Glutamatergic neuron (in vitro differentiated cells): ENCODE data around the gene JMJD1C. TPM values are rescaled to one million over a fixed set of nuclear protein-coding genes. Genes with fewer than 3 reads are reported as not detected.
A peak's percentile ranks its signal among the peaks of the same experiment; 100 is the strongest.

Source experiments
- DNase-seq: peaks from one replicate; pipeline ENCODE4 v3.0.0; 2022
- H3K27ac Mint-ChIP-seq: one replicate; pipeline ENCODE4 v1.8.0; 2020; ENCODE audit warnings: mild to moderate bottlenecking, mixed read lengths, inconsistent platforms; ENCODE audit not compliant: unreplicated experiment
- H3K27me3 Mint-ChIP-seq: one replicate; pipeline ENCODE4 v1.8.0; 2020; ENCODE audit warnings: mild to moderate bottlenecking, moderate library complexity, mixed read lengths, inconsistent platforms; ENCODE audit not compliant: unreplicated experiment
- H3K36me3 Mint-ChIP-seq: one replicate; pipeline ENCODE4 v1.8.0; 2020; ENCODE audit warnings: mild to moderate bottlenecking, mixed read lengths, inconsistent platforms; ENCODE audit not compliant: unreplicated experiment
- H3K4me1 Mint-ChIP-seq: one replicate; pipeline ENCODE4 v1.8.0; 2020; ENCODE audit warnings: mild to moderate bottlenecking, low read depth, mixed read lengths, inconsistent platforms; ENCODE audit not compliant: unreplicated experiment
- H3K4me3 Mint-ChIP-seq: one replicate; pipeline ENCODE4 v1.8.0; 2020; ENCODE audit warnings: mild to moderate bottlenecking, mixed read lengths, inconsistent platforms; ENCODE audit not compliant: unreplicated experiment
- H3K9me3 Mint-ChIP-seq: one replicate; pipeline ENCODE4 v1.8.0; 2020; ENCODE audit warnings: mild to moderate bottlenecking, moderate library complexity, mixed read lengths, inconsistent platforms; ENCODE audit not compliant: unreplicated experiment
- CTCF ChIP-seq: fragments of 200-600 bp; sonication (generic); IDR thresholded peaks from one replicate; pipeline ENCODE4 v1.5.0; 2021; ENCODE audit not compliant: partially characterized antibody, unreplicated experiment
- total RNA-seq: library from RNA; stranded (reverse); fragmentation: NEBNext Ultra II Directional; extraction: Animal tissue kit (Norgen Biotek cat#: 25700); gene quantifications from one replicate; pipeline ENCODE4 v1.2.1, GENCODE V29; 2021; ENCODE audit not compliant: unreplicated experiment

Gene JMJD1C
- total RNA-seq, 1 donor from 2014 or later: 110 TPM

GRCh38 chr10:63415640-63416244 is 50.0 kb downstream of the JMJD1C start:
- no peaks in the 10 kb centered on the region for H3K27me3 Mint-ChIP-seq
- DNase-seq: no peak
- peak overlapping the region; percentile 14 for H3K4me3 Mint-ChIP-seq
- peak overlapping the region; percentile 75 for H3K27ac Mint-ChIP-seq
- peaks cover 19% of the 10 kb centered on the region for H3K4me1 Mint-ChIP-seq
- H3K9me3 Mint-ChIP-seq: no peaks in the 10 kb centered on the region
- no peak for TF ChIP-seq CTCF
- no peaks in the 10 kb centered on the region for H3K36me3 Mint-ChIP-seq

GRCh38 chr10:63414481-63415260 is 51.1 kb downstream of the JMJD1C start:
- Mint-ChIP-seq H3K36me3 (no peaks in the 10 kb centered on the region), H3K27ac (no peak overlapping the region), H3K9me3 (no peaks in the 10 kb centered on the region), H3K27me3 (peaks cover 1% of the 10 kb centered on the region), H3K4me1 (peaks cover 25% of the 10 kb centered on the region), H3K4me3 (no peak overlapping the region)
- DNase-seq: no peak
- no peak for TF ChIP-seq CTCF

- Mint-ChIP-seq H3K27me3 (peaks cover 1% of the 10 kb centered on the region), H3K27ac (no peak overlapping the region), H3K36me3 (no peaks in the 10 kb centered on the region), H3K4me1 (peaks cover 30% of the 10 kb centered on the region), H3K4me3 (no peak overlapping the region), H3K9me3 (no peaks in the 10 kb centered on the region)
- TF ChIP-seq CTCF: no peak
- DNase-seq: no peak
These were observed 52.3 kb downstream of the JMJD1C start for GRCh38 chr10:63413429-63413828.

GRCh38 chr10:63412304-63412703 is 53.5 kb downstream of the JMJD1C start:
- Mint-ChIP-seq H3K9me3 (no peaks in the 10 kb centered on the region), H3K4me1 (peaks cover 28% of the 10 kb centered on the region), H3K4me3 (no peak overlapping the region)

More at GRCh38 chr10:63412304-63412703, 53.5 kb downstream of the JMJD1C start:
- no peak for TF ChIP-seq CTCF
- Mint-ChIP-seq H3K36me3 (no peaks in the 10 kb centered on the region), H3K27ac (no peak overlapping the region), H3K27me3 (peaks cover 1% of the 10 kb centered on the region)
- DNase-seq: no peak
